Stimulated activated CD4-positive, alpha-beta T cell treated with anti-CD3 and anti-CD28 coated beads, Interleukin-15, amount 100 ng/mL, for 24 hours (primary cell): ENCODE data around the gene PLOD3.
"Not testable (repeated sequence)": the region's sequence is repeated elsewhere in the genome, so short reads cannot be mapped to it uniquely, and the experiment has no call there.

Experiments used
- DNase-seq: peaks from one replicate; pipeline ENCODE4 v3.0.0-alpha.2; 2020

The PLOD3 gene

GRCh38 chr7:101211501-101211900 lies 5.9 kb downstream of the PLOD3 start:
- no peak for DNase-seq

GRCh38 chr7:101210143-101210542 lies 7.2 kb downstream of the PLOD3 start:
- DNase-seq = no peak

GRCh38 chr7:101208794-101209193 lies 8.6 kb downstream of the PLOD3 start:
- no peak for DNase-seq

GRCh38 chr7:101207459-101207858 lies 9.9 kb downstream of the PLOD3 start:
- no peak for DNase-seq

GRCh38 chr7:101206665-101207042 lies 10.7 kb downstream of the PLOD3 start:
- no peak for DNase-seq

- no peak for DNase-seq
Observed at GRCh38 chr7:101205901-101206664, 11.3 kb downstream of the PLOD3 start.

GRCh38 chr7:101203740-101204738 lies 13.3 kb downstream of the PLOD3 start:
- DNase-seq = not testable (repeated sequence)

- DNase-seq = no peak
Observed at GRCh38 chr7:101202603-101202918, 14.8 kb downstream of the PLOD3 start.

- DNase-seq = no peak
Observed at GRCh38 chr7:101201695-101202602, 15.4 kb downstream of the PLOD3 start.

- no peak for DNase-seq
Observed at GRCh38 chr7:101200862-101201599, 16.4 kb downstream of the PLOD3 start, which contains the start of gene MOGAT3. Gene MOGAT3 (minus strand): TSS chr7:101201036. CDS start chr7:101200854, 182 bp downstream.

GRCh38 chr7:101200504-101200861 lies 16.9 kb downstream of the PLOD3 start:
- no peak for DNase-seq

GRCh38 chr7:101199522-101199921 lies 17.9 kb downstream of the PLOD3 start:
- not testable (repeated sequence) for DNase-seq

GRCh38 chr7:101198476-101198875 lies 18.9 kb downstream of the PLOD3 start:
- DNase-seq = no peak

- no peak for DNase-seq
Observed at GRCh38 chr7:101197991-101198390, 19.4 kb downstream of the PLOD3 start.

GRCh38 chr7:101195884-101196283 lies 21.5 kb downstream of the PLOD3 start:
- no peak for DNase-seq

- DNase-seq = no peak
Observed at GRCh38 chr7:101189109-101189508, 28.3 kb downstream of the PLOD3 start.

GRCh38 chr7:101186844-101187428 lies 30.4 kb downstream of the PLOD3 start:
- DNase-seq = no peak

GRCh38 chr7:101186194-101186593 lies 31.2 kb downstream of the PLOD3 start:
- no peak for DNase-seq

- no peak for DNase-seq
Observed at GRCh38 chr7:101185258-101185839, 32.0 kb downstream of the PLOD3 start.

GRCh38 chr7:101180130-101180755 lies 37.1 kb downstream of the PLOD3 start, which contains the start of gene NAT16:
Gene NAT16 (minus strand): TSS chr7:101180293. CDS start chr7:101174807, 5,486 bp downstream.
- DNase-seq = no peak

- no peak for DNase-seq
Observed at GRCh38 chr7:101179713-101180112, 37.7 kb downstream of the PLOD3 start.
